Measurements from ENCODE around the gene ESYT3.

The ESYT3 gene

GRCh38 chr3:138463724-138464490 is 29.5 kb downstream of the ESYT3 start:
- Histone ChIP-seq H3K9me3 (ENCODE audit: control insufficient read depth, insufficient read depth, low read length) (no peaks in the 10 kb centered on the region), H3K36me3 (ENCODE audit: control insufficient read depth, insufficient read depth, low read length) (peaks cover 3% of the 10 kb centered on the region; the same call in 1 of the 2 replicates), H3K4me1 (ENCODE audit: control insufficient read depth, insufficient read depth, low read length) (no peaks in the 10 kb centered on the region), H3K27ac (ENCODE audit: low read depth, low read length) (no peak overlapping the region), H3K27me3 (ENCODE audit: control insufficient read depth, insufficient read depth, low read length) (no peaks in the 10 kb centered on the region), H3K9ac (ENCODE audit: low read depth, low read length) (no peak overlapping the region), H3K4me3 (ENCODE audit: low read depth, low read length) (no peak overlapping the region)

- Histone ChIP-seq H3K36me3 (ENCODE audit: control insufficient read depth, insufficient read depth, low read length) (peaks cover 9% of the 10 kb centered on the region; the same call in 1 of the 2 replicates), H3K4me3 (ENCODE audit: low read depth, low read length) (no peak overlapping the region), H3K4me1 (ENCODE audit: control insufficient read depth, insufficient read depth, low read length) (no peaks in the 10 kb centered on the region), H3K9me3 (ENCODE audit: control insufficient read depth, insufficient read depth, low read length) (no peaks in the 10 kb centered on the region), H3K9ac (ENCODE audit: low read depth, low read length) (no peak overlapping the region), H3K27ac (ENCODE audit: low read depth, low read length) (no peak overlapping the region), H3K27me3 (ENCODE audit: control insufficient read depth, insufficient read depth, low read length) (no peaks in the 10 kb centered on the region)
Observed at GRCh38 chr3:138464491-138464860, 30.1 kb downstream of the ESYT3 start.

- H3K9ac ChIP-seq (ENCODE audit: low read depth, low read length), result no peak overlapping the region
- no peaks in the 10 kb centered on the region for H3K27me3 ChIP-seq (ENCODE audit: control insufficient read depth, insufficient read depth, low read length)
- H3K4me3 ChIP-seq (ENCODE audit: low read depth, low read length), result no peak overlapping the region
- no peaks in the 10 kb centered on the region for H3K4me1 ChIP-seq (ENCODE audit: control insufficient read depth, insufficient read depth, low read length)
- H3K27ac ChIP-seq (ENCODE audit: low read depth, low read length), result no peak overlapping the region
- peaks cover 16% of the 10 kb centered on the region; the same call in 1 of the 2 replicates for H3K36me3 ChIP-seq (ENCODE audit: control insufficient read depth, insufficient read depth, low read length)
- no peaks in the 10 kb centered on the region for H3K9me3 ChIP-seq (ENCODE audit: control insufficient read depth, insufficient read depth, low read length)
Observed at GRCh38 chr3:138465451-138465850, 31.0 kb downstream of the ESYT3 start.

DNA sequence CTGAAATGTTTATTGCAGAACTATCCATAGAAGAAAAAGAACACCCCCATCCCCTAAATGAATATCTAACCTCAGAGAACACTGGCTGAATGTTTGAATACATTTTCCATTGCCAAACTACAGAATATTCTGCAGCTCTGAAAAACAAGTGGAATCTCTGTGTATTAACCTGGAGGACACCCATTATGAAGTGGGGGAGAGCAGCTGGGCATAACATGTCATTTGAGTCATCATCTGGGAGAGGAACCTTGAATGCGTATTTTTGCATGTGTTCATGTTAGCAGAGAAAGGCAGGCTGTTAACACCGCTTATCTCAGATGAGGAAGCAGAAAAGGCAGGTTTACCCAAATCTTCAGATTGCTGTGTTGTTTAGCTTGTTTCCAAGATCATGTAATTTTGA is 31.5 kb downstream of the ESYT3 start:
- Histone ChIP-seq H3K4me1 (ENCODE audit: control insufficient read depth, insufficient read depth, low read length) (no peaks in the 10 kb centered on the region), H3K4me3 (ENCODE audit: low read depth, low read length) (no peak overlapping the region), H3K27me3 (ENCODE audit: control insufficient read depth, insufficient read depth, low read length) (no peaks in the 10 kb centered on the region), H3K36me3 (ENCODE audit: control insufficient read depth, insufficient read depth, low read length) (peaks cover 18% of the 10 kb centered on the region; the same call in 1 of the 2 replicates), H3K9ac (ENCODE audit: low read depth, low read length) (no peak overlapping the region), H3K27ac (ENCODE audit: low read depth, low read length) (no peak overlapping the region), H3K9me3 (ENCODE audit: control insufficient read depth, insufficient read depth, low read length) (no peaks in the 10 kb centered on the region)

DNA sequence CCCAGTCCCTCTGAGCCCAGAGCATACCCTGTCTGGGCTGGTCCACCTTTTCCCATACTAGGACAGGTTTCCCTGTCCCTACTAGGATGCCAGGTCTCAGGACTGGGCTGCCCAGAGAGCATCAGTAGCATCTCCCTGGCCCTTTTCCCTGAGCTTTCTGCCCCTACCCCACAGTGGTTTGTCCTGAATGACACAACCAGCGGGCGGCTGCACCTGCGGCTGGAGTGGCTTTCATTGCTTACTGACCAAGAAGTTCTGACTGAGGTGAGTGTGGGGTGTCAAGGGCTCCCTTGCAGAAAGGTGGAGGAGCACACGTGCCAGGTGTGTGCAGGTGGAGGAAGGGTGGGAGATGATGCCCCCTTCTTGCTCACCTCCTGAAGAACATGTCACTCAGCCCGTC is 33.5 kb downstream of the ESYT3 start:
- no peak overlapping the region for H3K4me3 ChIP-seq (ENCODE audit: low read depth, low read length)
- no peak overlapping the region for H3K9ac ChIP-seq (ENCODE audit: low read depth, low read length)
- H3K36me3 ChIP-seq (ENCODE audit: control insufficient read depth, insufficient read depth, low read length), result peaks cover 25% of the 10 kb centered on the region; the same call in 1 of the 2 replicates
- H3K4me1 ChIP-seq (ENCODE audit: control insufficient read depth, insufficient read depth, low read length), result no peaks in the 10 kb centered on the region
- no peak overlapping the region for H3K27ac ChIP-seq (ENCODE audit: low read depth, low read length)
- no peaks in the 10 kb centered on the region for H3K9me3 ChIP-seq (ENCODE audit: control insufficient read depth, insufficient read depth, low read length)
- H3K27me3 ChIP-seq (ENCODE audit: control insufficient read depth, insufficient read depth, low read length), result no peaks in the 10 kb centered on the region

- no peak overlapping the region for H3K9ac ChIP-seq (ENCODE audit: low read depth, low read length)
- no peak overlapping the region for H3K4me3 ChIP-seq (ENCODE audit: low read depth, low read length)
Observed at GRCh38 chr3:138468451-138468850, 34.0 kb downstream of the ESYT3 start.

DNA sequence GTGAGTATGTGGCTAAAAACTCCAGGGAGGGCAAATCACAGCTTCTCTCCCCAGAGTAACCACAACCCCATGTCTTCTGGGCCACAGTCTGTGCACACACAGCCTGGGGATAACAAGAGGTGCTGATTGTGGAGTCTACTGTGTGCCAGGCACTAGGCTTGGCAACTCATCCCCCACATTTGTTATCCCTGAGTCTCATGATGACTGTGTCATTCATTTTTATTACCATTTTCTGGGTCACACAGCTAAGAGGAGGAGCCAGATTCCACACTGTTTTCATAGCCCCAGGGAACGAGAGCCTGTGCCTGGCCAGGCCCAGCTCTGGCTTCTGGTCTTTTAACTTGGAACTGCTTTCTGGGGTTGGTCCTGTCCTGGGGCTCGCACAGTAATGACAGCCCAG is 34.5 kb downstream of the ESYT3 start:
- H3K9me3 ChIP-seq (ENCODE audit: control insufficient read depth, insufficient read depth, low read length), result no peaks in the 10 kb centered on the region
- no peak overlapping the region for H3K27ac ChIP-seq (ENCODE audit: low read depth, low read length)
- no peak overlapping the region for H3K4me3 ChIP-seq (ENCODE audit: low read depth, low read length)
- H3K27me3 ChIP-seq (ENCODE audit: control insufficient read depth, insufficient read depth, low read length), result no peaks in the 10 kb centered on the region
- H3K9ac ChIP-seq (ENCODE audit: low read depth, low read length), result no peak overlapping the region
- peaks cover 28% of the 10 kb centered on the region; the same call in 1 of the 2 replicates for H3K36me3 ChIP-seq (ENCODE audit: control insufficient read depth, insufficient read depth, low read length)
- H3K4me1 ChIP-seq (ENCODE audit: control insufficient read depth, insufficient read depth, low read length), result no peaks in the 10 kb centered on the region

More at GRCh38 chr3:138468451-138468850, 34.0 kb downstream of the ESYT3 start:
- no peaks in the 10 kb centered on the region for H3K9me3 ChIP-seq (ENCODE audit: control insufficient read depth, insufficient read depth, low read length)
- peaks cover 25% of the 10 kb centered on the region; the same call in 1 of the 2 replicates for H3K36me3 ChIP-seq (ENCODE audit: control insufficient read depth, insufficient read depth, low read length)
- H3K27me3 ChIP-seq (ENCODE audit: control insufficient read depth, insufficient read depth, low read length), result no peaks in the 10 kb centered on the region
- no peak overlapping the region for H3K27ac ChIP-seq (ENCODE audit: low read depth, low read length)
- H3K4me1 ChIP-seq (ENCODE audit: control insufficient read depth, insufficient read depth, low read length), result no peaks in the 10 kb centered on the region

GRCh38 chr3:138469874-138470273 is 35.5 kb downstream of the ESYT3 start:
- Histone ChIP-seq H3K9me3 (ENCODE audit: control insufficient read depth, insufficient read depth, low read length) (no peaks in the 10 kb centered on the region), H3K36me3 (ENCODE audit: control insufficient read depth, insufficient read depth, low read length) (peaks cover 28% of the 10 kb centered on the region; the same call in 1 of the 2 replicates), H3K27ac (ENCODE audit: low read depth, low read length) (no peak overlapping the region), H3K27me3 (ENCODE audit: control insufficient read depth, insufficient read depth, low read length) (no peaks in the 10 kb centered on the region), H3K9ac (ENCODE audit: low read depth, low read length) (no peak overlapping the region), H3K4me1 (ENCODE audit: control insufficient read depth, insufficient read depth, low read length) (no peaks in the 10 kb centered on the region), H3K4me3 (ENCODE audit: low read depth, low read length) (no peak overlapping the region)

DNA sequence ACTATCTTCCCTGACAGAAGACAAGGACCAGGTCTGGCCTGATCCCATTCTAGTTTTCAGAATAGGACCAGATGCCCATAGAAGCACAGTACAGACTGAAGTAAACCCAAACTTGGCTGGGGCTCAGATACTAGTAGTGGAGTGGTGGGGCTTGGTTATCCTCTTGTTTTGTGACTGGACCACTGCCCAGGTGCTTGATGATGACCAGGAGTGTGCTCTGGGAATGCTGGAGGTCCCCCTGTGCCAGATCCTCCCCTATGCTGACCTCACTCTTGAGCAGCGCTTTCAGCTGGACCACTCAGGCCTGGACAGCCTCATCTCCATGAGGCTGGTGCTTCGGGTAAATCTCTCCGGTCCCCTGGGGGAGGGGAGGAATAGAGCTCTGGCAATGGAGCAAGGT is 36.3 kb downstream of the ESYT3 start:
- no peak overlapping the region for H3K9ac ChIP-seq (ENCODE audit: low read depth, low read length)
- H3K4me3 ChIP-seq (ENCODE audit: low read depth, low read length), result no peak overlapping the region
- no peak overlapping the region for H3K27ac ChIP-seq (ENCODE audit: low read depth, low read length)
- H3K4me1 ChIP-seq (ENCODE audit: control insufficient read depth, insufficient read depth, low read length), result no peaks in the 10 kb centered on the region
- H3K36me3 ChIP-seq (ENCODE audit: control insufficient read depth, insufficient read depth, low read length), result peaks cover 28% of the 10 kb centered on the region; the same call in 1 of the 2 replicates
- H3K27me3 ChIP-seq (ENCODE audit: control insufficient read depth, insufficient read depth, low read length), result no peaks in the 10 kb centered on the region
- H3K9me3 ChIP-seq (ENCODE audit: control insufficient read depth, insufficient read depth, low read length), result no peaks in the 10 kb centered on the region

- Histone ChIP-seq H3K36me3 (ENCODE audit: control insufficient read depth, insufficient read depth, low read length) (peaks cover 33% of the 10 kb centered on the region; the same call in 1 of the 2 replicates), H3K27me3 (ENCODE audit: control insufficient read depth, insufficient read depth, low read length) (no peaks in the 10 kb centered on the region), H3K4me1 (ENCODE audit: control insufficient read depth, insufficient read depth, low read length) (no peaks in the 10 kb centered on the region), H3K27ac (ENCODE audit: low read depth, low read length) (no peak overlapping the region), H3K9me3 (ENCODE audit: control insufficient read depth, insufficient read depth, low read length) (no peaks in the 10 kb centered on the region), H3K9ac (ENCODE audit: low read depth, low read length) (no peak overlapping the region), H3K4me3 (ENCODE audit: low read depth, low read length) (no peak overlapping the region)
Observed at GRCh38 chr3:138471481-138471880, 37.1 kb downstream of the ESYT3 start.

- H3K9me3 ChIP-seq (ENCODE audit: control insufficient read depth, insufficient read depth, low read length), result no peaks in the 10 kb centered on the region
- no peak overlapping the region for H3K4me3 ChIP-seq (ENCODE audit: low read depth, low read length)
- no peaks in the 10 kb centered on the region for H3K4me1 ChIP-seq (ENCODE audit: control insufficient read depth, insufficient read depth, low read length)
- H3K27ac ChIP-seq (ENCODE audit: low read depth, low read length), result no peak overlapping the region
- peaks cover 35% of the 10 kb centered on the region; the same call in 1 of the 2 replicates for H3K36me3 ChIP-seq (ENCODE audit: control insufficient read depth, insufficient read depth, low read length)
- H3K27me3 ChIP-seq (ENCODE audit: control insufficient read depth, insufficient read depth, low read length), result no peaks in the 10 kb centered on the region
- H3K9ac ChIP-seq (ENCODE audit: low read depth, low read length), result no peak overlapping the region
Observed at GRCh38 chr3:138472141-138472825, 37.9 kb downstream of the ESYT3 start.
